GM19193 (cell line): ENCODE data around the gene ZFAND2B.

ENCODE experiments used
- POLR2A ChIP-seq: IDR thresholded peaks from 4 replicates; pipeline ENCODE4 v1.6.1; 2011; ENCODE audit not compliant: insufficient read depth, insufficient read length; ENCODE audit errors: extremely low read depth

Gene ZFAND2B

DNA sequence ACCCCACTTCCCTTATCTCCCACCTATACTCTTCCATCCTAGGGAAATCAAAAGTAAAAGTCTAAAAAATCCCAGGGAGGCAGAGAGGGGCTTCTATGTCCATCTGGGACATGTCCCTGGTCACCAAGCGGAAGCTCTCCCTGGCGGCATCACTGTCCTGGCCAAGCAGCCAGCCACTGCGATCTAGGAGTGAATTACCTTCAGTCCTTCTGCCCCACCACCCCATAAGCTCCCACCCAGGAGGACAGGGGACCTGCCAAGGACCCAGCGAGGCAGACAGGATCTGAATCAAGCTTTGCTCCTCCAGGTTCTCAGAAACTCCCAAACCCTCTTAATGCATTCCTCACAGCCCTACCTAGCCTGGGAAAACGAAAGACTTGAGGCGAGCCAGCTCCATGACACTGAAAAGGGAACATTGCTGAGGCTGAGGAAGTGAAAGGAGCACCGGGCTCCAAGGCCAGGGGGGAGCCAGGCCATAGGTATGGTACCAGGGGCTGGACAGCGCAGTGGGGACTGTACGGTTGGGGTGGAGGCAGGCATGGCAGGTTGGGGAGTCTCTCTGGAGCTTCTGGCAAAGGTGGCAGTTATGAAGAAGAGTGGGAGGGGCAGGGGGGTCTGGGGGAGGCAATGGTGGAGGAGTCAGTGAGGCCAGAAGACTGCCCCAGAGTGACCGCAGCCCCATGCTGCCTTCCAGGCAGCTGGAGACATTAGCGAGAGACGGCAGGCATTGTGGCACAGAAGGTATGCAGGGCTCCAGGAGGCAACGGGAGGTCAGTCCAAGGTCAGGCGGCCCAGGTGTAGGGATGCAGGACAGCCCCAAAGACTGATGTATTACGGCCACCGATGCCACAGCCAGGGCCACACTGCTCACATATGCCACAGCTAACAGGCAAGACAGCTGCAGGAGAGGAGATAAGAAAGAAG, 34.1 kb upstream of the ZFAND2B start:
- no peak for TF ChIP-seq POLR2A

DNA sequence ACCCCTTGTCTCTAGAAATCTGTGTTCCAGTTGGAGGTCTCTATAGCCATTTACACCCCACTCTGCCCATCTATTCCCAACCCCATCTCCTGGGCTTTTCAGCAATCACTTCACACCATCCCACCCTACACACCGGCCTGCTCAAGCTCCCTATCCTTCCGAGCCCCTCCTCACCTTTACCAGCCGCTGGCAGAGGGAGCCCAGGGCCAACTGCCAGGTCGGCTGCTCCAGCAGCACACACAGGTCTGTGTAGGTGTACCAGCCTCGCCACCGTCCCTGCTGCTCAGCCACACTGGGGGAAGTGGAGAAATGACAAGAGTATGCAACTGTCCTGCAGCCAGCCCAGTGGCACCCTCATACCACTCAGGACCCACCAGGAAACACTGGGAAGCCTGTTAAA, 33.4 kb upstream of the ZFAND2B start:
- no peak for TF ChIP-seq POLR2A

DNA sequence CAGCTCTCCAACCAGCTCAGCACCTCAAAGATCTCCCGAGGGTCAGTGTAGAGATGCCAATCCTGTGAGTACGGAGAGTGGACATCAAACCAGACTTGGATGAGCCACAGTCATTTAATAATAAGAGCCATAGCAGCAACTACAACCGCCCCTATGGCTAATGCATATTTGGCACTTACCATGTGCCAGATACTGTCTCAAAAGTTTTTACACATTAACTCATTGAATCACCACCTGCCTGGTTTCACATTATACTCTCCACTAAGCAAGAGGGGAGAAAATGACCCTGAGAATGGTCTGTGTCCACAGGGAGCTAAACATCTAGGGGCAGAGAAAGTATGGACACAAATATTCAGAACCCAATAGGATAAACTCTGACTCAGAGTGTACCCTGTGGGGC, 32.4 kb upstream of the ZFAND2B start:
- no peak for TF ChIP-seq POLR2A

DNA sequence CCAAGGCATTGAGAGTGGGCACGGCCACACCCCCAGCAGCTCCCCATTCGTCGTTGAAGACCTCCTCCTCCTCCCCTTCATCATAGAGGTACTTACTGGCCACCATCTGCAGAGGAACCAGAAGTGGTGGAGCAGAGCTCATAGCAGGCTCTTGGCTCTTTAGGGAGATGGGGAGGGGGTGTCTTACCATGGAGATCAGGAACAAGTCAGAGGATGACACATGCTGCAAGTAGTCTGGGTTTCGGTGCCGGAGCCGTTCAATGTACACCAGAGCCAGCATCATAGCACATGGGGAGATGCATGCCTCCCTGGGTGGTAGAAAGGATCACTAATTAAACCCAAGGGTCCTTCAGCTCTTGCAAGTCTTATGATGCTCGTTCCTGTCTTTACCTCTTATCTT, 31.8 kb upstream of the ZFAND2B start:
- TF ChIP-seq POLR2A = no peak

GRCh38 chr2:219175486-219175885, 31.1 kb upstream of the ZFAND2B start:
- no peak for TF ChIP-seq POLR2A

- no peak for TF ChIP-seq POLR2A
Observed at GRCh38 chr2:219175928-219176817, 30.4 kb upstream of the ZFAND2B start.

GRCh38 chr2:219176818-219177551, 29.6 kb upstream of the ZFAND2B start, which contains the start of gene CNPPD1:
Gene CNPPD1 (minus strand): TSS chr2:219176925. CDS start chr2:219176828, 97 bp downstream.
- TF ChIP-seq POLR2A = peak; percentile 86

DNA sequence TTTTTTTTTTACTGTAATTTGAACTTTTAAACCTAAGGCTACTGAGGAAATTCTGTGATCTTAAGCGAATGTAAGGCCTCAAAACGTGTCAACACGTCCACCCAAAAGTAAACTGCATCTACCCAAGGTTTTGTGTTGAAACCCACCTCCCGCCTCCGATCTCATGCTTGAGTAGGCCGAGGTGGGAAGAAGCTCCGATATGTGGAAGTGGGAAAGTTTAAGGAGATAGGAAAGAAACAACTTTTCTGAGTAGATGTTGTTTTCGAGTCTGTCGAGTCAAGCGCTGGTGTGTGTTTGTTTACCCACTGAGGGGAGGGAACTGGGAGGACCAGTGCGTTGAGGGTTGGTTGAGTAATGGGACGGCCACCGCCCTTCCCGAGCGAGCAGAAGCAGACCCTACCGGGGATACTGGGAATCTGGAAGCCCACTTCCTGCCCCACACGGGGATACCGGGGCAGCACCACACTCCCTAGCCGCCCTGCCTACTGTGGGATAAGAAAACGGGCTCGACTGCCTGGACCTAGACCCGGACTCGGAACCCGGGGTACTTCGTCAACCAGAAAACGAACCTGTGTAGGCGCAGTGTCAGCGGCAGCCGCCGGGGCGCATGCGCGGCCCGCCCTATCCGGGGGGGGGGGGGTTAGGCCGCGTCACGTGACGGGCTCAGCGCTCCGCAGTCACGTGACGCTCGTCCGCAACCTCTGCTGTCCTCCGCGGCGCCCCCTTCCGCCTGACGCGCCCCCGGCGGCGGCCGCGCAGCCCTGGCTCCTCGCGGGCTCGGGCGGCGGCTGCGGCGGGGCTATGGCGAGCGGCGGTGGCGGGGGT, 28.8 kb upstream of the ZFAND2B start, which contains the start of gene RETREG2:
TSS of gene RETREG2 (plus strand) at position 724 of the 825 bp plus-strand sequence. CDS start at position 802, 78 bp downstream.
- TF ChIP-seq POLR2A = peak; percentile 97

DNA sequence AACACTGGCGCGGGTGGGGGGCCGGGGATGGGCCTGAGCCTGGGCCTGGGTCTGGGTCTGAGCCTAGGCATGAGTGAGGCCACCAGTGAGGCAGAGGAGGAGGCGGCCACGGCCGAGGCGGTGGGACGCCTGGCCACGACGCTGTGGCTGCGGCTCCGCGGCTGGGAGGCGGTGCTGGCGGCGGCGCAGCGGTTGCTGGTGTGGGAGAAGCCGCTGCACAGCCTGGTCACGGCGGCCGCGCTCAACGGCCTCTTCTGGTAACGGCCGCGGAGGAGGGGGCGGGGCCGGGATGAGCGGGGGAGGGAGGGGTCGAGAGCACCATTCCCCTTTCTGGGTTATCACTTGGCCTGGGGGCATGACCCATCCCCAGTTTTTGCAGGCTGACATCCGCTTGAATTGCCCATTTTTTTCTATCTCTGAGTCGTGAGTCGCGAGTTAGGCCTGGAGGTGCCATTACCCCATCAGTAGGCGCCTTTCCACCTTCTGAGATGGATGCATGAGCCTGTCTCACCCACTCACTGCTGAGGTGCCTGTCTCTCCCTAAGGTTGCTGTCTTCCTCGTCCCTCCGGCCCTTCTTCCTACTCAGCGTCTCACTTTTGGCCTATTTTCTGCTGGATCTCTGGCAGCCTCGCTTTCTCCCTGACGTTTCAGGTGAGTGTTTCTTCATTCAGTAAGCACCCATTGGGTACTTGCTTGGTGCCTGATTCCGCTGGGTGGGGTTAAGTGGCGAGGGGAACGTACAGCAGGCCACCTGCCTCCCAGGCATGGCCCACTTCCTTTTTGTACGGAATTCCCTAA, 28.0 kb upstream of the ZFAND2B start:
- no peak for TF ChIP-seq POLR2A

- TF ChIP-seq POLR2A = no peak
Observed at GRCh38 chr2:219179601-219180465, 26.7 kb upstream of the ZFAND2B start.

GRCh38 chr2:219180961-219181360, 25.6 kb upstream of the ZFAND2B start:
- no peak for TF ChIP-seq POLR2A

DNA sequence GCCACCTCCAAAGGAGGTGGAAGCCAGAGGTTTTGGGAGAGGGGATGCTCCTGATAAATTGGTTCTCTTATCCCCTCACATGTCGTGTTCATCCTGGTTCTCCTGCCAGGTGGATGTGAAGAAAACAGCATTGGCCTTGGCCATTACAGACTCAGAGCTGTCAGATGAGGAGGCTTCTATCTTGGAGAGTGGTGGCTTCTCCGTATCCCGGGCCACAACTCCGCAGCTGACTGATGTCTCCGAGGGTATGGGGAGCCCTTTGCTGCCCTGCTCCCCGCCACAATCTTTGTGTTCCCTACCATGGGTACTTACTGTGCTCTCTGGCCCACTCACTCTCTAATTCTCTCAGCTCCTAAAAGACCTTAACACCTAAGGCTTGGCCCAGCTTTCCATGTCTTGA, 25.1 kb upstream of the ZFAND2B start:
- TF ChIP-seq POLR2A = no peak
